HS-27A (cell line): ENCODE results near the gene VMAC.

Experiments used
- DNase-seq: peaks from one replicate; pipeline ENCODE4 v3.0.0-alpha.2; 2012; ENCODE audit warnings: low read depth, missing footprints

VMAC gene

DNA sequence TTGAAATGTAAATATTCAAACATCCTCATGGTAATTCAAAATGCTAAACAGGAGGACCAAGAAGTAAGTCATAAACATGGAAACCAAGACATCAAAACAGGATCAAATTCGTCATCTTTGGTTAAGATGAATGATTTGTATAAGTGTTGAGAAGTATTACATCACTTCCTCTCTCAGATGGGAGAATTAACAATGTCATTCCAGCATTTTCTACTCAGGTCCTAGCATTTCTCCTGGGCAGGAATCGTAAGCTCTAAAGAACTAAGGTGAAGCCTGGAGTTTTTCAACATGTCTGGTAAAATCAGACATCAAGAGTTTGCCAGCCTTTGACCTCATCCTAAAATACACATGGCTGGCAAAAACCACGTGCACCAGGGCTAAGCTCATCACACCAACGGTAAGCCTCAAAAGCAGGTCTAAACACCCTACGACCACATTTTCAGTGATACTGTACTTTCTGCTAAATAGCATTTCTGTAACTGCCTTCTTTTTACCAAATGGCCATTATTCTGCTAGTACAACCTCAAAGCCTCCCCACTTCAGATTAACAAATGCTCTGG lies 48.4 kb downstream of the VMAC start:
- no peak for DNase-seq

DNA sequence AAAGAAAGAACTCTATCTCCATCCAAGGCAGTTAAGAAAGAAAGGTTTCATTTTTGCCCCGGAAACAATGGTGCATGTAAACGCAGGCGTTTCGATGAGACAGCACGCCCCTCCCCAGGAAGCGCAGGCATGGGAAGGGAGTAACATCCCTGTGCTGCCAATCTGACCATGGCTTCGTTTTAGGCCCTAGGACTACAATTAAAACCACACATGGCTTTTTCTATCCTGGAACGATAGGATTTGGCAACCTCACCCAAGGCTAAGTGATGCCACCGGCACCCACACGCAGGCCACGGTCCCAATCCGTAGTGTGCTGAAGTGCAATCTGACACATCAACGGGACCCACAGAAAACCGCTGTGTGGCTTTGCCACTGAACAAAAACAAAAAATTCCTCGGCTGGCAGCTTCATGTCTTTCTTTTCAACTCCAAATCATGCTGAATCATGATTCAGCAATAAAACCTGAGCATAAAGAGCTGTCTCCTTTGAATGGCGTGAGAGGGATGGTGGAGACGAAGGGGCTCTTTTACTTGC lies 49.1 kb downstream of the VMAC start:
- no peak for DNase-seq

DNA sequence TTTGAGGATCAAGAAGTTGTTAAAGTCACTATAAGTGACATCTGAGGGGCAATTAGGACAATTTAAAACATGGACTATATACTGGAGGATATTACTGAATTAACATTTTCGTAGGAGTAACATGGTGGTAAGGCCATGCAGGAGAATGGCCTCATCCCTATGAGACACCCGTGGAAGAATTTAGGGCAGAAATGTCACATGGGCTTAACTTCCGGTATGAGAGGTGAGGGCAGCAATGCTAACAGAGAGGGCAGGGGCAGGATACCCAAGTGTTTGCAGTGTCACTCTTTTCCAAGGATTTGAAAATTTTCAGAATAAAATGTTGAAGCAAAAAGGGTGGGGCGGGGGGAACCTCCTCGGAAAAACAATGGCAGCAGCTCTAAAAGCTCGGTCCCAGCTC lies 49.6 kb downstream of the VMAC start:
- DNase-seq: no peak

DNA sequence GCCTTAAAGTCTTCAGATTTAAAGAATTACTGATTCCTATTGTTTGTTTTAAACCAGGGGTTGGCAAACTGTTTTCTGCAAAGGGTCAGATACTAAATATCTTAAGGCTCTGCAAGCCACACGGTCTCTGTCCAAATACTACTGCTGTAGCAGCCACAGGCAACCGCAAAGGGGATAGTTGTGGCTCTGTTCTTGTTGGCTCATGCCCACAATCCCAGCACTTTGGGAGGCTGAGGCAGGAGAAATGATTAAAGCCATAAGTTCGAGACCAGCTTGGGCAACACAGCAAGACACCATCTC lies 50.9 kb downstream of the VMAC start:
- no peak for DNase-seq

DNA sequence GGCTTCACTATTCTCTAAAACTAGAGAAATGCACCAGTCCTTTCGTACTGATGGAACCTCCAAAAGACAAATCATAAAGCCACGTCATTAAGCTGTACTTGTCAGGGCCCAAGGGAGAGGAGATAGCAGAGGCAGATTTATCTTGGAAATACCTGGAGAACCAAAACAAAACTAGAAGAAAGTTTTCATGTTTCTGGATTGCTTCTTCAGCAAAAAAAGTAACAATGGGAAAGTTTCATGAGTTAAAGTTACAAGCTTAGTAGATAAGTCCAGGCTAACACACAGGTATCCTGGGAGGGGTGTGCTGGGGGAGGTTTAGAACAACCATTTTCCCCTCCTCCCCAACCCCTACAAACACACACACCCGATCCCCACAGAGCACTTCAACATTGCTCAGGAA lies 51.7 kb downstream of the VMAC start:
- DNase-seq: no peak

DNA sequence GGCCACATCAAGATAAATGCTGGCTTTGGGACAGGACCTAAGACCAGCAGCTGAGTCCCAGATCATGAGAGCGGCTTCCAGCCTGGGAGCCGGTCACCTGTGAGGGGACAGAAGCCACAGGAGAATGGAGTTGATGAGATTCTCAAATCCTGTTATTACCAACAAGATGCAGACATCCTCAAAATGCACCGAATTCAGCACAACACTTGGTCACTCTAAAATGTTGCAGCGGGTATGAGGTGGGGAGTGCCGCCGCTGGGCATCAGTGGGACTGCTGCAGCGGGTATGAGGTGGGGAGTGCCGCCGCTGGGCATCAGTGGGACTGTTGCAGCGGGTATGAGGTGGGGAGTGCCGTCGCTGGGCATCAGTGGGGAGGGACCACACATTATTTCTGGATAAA lies 52.1 kb downstream of the VMAC start:
- DNase-seq: no peak

DNA sequence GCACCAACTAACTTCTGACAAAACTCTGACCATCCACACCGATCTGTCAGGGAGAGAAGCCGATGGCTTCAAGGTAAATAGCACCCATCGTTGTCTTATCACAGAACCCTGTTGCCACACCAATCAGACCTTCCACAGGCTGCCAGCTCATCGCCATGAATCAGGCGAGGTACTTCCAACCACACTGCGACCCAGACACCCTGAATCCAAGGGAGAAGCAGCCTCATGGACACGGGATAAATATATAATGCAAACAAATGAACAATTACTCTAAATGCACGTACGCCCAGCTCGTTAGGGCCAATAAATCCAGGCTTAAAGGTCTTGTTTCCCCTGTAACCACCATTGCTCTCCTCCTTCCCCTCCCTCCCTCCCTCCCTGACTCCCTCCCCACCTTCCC lies 52.5 kb downstream of the VMAC start:
- DNase-seq: no peak

DNA sequence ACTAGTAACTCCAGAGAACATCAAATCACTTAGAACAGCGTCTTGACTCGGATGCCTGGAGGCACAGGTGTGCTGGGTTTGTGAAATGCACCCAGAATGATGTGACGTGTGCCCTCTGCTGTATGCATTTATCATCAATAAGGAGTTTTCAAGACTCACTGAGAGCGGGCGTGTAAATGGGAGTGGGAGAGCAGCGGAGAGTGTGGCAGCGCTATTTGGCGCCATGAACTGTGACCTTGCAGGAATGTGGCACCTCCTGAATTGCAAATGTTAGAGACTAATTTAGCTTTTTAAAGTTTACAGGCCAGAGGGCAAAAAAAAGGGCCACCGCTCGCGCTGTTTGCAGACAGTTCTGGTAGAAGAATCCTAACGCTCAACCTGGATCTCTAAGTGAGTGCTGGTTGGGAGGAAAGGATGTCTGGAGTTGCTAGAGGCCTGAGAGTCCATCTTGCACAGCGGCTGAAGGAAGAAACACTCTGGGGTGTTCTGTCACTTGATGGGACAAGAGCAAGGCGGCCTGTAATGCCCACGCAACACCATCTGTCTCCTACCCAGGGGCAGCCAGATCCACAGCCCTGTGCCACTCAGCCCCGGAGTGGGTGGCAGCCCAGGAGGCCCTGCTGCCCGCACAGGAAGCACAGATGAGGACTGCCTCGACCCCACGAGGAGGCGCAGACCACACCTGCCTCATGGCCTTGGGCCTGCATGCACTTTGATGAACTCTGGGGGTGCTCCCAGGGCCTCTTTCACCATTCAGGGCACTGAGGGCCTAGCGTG lies 53.6 kb downstream of the VMAC start:
- DNase-seq: no peak

DNA sequence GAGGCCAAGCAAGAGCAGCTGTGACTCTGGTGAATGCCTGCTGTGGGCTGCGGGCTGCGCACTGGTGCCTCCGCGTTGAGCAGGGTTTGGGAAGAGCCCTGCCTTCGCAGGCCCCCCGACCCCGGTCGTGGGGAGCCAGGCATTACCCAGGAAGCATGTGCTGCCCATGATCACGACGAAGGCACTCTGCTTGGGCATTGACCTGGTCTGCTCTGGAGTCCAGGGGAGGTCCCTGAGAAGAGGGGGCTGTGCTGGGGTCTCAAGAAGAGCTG lies 54.1 kb downstream of the VMAC start:
- DNase-seq: no peak

DNA sequence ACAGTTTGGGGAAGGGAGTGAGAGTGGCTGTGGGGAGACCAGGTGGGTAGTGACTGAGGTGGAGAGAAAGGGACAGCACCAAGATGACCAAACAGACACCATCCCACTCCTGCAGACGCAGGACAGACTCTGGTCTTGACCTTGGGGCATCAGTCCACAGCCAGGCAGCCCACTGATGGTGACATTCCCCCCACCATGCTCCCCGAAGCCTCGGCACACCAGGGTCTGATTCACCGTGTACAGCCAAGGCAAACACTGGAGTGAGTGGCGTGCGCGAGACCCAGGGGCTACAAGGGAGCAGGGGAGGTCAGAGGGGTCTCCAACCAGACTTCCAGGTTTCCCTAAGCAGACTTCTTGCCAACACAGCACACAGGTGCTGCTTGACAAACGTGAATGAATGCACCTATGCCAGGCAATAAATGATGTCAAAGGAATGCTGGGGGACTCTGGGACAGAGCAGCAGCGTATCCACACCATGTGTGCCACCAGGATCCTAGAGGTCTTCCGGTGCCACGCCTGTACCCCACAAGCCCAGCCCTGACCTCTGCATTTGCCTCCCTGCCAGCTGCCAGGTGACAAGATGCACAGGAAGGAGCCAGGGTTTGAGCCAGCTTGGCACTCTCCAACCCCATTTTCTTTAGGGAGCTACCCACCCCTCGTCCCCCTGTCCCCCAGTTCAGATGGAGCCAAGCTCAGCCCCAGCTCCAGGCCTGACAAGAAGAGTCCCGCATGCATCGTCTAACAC lies 54.8 kb downstream of the VMAC start:
- DNase-seq: no peak
